ENCODE measurements around the gene DPP10. TPM values are rescaled to one million over a fixed set of nuclear protein-coding genes. Genes with fewer than 3 reads are reported as not detected.

The DPP10 gene
- total RNA-seq, 2 donors from 2014 or later, result 3.1 to 11.2 TPM

DNA sequence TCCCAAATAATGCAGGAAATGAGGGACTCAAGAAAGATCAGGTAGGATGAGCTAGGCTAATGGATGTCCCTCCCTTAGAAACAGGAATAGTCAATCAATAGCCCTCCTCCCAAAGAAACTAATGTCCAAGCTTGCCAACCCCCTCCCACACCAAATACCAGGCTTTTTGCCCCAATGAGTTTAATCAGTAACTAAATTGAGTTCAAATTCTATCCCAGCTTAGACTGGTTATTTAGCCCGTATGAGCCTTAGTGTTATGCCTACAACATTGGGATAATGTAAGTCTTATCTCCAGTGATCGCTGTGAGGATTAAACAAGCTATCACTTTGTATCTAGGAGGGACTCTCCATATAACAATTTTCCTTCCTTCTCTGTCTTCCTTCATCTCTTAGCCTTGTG, 310.7 kb downstream of the DPP10 start:
- Histone ChIP-seq H3K9me3 (no peaks in the 10 kb centered on the region), H3K36me3 (replicated peaks in 1 of 2; ENCODE audit: insufficient read depth in 1 of 2, low read depth in 2 of 2) (no peaks in the 10 kb centered on the region), H3K4me1 (peaks cover 6% of the 10 kb centered on the region), H3K4me3 (no peak overlapping the region), H3K27me3 (no peaks in the 10 kb centered on the region), H3K27ac (no peak overlapping the region)
- ATAC-seq, result no peak
- intact Hi-C loops (cut with DNase I), result no loop called here
- DNase-seq, result no peak
- WGBS, 2 donors, result 66 to 72% methylated on average over 2 of the region's 2 CpGs
- TF ChIP-seq CTCF (IDR thresholded peaks at IDR 0.05) (no peak), POLR2A (IDR thresholded peaks at IDR 0.05) (no peak)

GRCh38 chr2:114754907-114755563, 312.6 kb downstream of the DPP10 start:
- TF ChIP-seq POLR2A (IDR thresholded peaks at IDR 0.05), result no peak
- no peak for TF ChIP-seq CTCF (IDR thresholded peaks at IDR 0.05)
- peaks cover 6% of the 10 kb centered on the region for H3K4me1 ChIP-seq
- no peaks in the 10 kb centered on the region for H3K9me3 ChIP-seq
- H3K27me3 ChIP-seq, result no peaks in the 10 kb centered on the region
- 52% methylated on average over 3 of the region's 3 CpGs for WGBS, 2 donors
- DNase-seq, result no peak
- H3K4me3 ChIP-seq, result no peak overlapping the region
- H3K36me3 ChIP-seq (replicated peaks in 1 of 2; ENCODE audit: insufficient read depth in 1 of 2, low read depth in 2 of 2), result no peaks in the 10 kb centered on the region
- no peak overlapping the region for H3K27ac ChIP-seq
- peak; percentile 33 for ATAC-seq
- intact Hi-C loops (cut with DNase I), result no loop called here

DNA sequence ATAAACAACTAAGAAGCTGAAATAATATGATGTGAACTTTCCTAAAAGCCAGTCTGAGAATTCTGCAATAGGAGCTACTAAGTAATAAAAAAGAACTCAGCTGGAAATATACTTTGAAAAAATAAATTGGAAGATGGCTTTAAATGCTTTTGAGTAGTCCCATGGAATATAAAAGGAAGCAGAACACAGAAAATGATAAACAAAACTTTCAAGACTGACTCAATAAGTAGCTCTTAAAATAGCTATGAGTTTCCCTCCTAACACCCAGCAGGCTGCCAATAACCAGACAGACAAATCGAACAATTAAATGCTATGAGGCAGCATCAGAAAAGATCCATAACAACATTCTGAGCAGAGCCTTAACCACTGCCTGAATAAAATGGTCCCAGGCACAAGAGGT, 319.9 kb downstream of the DPP10 start:
- intact Hi-C loops (cut with DNase I), result no loop called here
- H3K4me3 ChIP-seq, result no peak overlapping the region
- TF ChIP-seq POLR2A (IDR thresholded peaks at IDR 0.05), result no peak
- TF ChIP-seq CTCF (IDR thresholded peaks at IDR 0.05), result no peak
- H3K9me3 ChIP-seq, result no peaks in the 10 kb centered on the region
- no peaks in the 10 kb centered on the region for H3K36me3 ChIP-seq (replicated peaks in 1 of 2; ENCODE audit: insufficient read depth in 1 of 2, low read depth in 2 of 2)
- ATAC-seq, result no peak
- DNase-seq, result no peak
- 57 to 73% methylated on average over 1 of the region's 1 CpG for WGBS, 2 donors
- H3K27me3 ChIP-seq, result no peaks in the 10 kb centered on the region
- H3K4me1 ChIP-seq, result no peaks in the 10 kb centered on the region
- H3K27ac ChIP-seq, result no peak overlapping the region

DNA sequence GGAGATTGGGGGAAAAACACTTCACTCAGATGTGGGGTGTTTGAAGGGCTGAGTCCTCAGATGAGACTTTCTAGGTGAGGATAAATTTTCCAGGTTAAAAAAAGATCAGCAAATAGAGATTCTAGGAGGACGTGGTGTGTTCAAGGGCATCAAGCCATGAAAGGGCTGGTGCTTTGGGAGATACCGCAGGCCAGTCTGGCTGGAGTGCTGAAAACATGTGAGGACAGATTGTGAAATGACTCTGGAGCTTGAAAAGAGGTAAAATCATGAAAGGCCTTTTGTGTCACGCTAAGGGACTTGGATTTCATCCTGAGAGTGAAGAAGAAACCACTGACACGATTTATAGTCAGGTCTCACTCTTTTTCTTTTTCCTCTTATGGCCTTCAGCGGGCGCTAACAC, 320.5 kb downstream of the DPP10 start:
- no peaks in the 10 kb centered on the region for H3K9me3 ChIP-seq
- TF ChIP-seq POLR2A (IDR thresholded peaks at IDR 0.05) (no peak), CTCF (IDR thresholded peaks at IDR 0.05) (no peak)
- no peaks in the 10 kb centered on the region for H3K4me1 ChIP-seq
- intact Hi-C loops (cut with DNase I), result no loop called here
- WGBS, 2 donors, result 49 to 50% methylated on average over 6 of the region's 6 CpGs
- ATAC-seq, result no peak
- no peak overlapping the region for H3K27ac ChIP-seq
- H3K4me3 ChIP-seq, result no peak overlapping the region
- H3K36me3 ChIP-seq (replicated peaks in 1 of 2; ENCODE audit: insufficient read depth in 1 of 2, low read depth in 2 of 2), result no peaks in the 10 kb centered on the region
- peak in 2 of 4 donors; percentile 23 to 26 for DNase-seq
- H3K27me3 ChIP-seq, result no peaks in the 10 kb centered on the region

DNA sequence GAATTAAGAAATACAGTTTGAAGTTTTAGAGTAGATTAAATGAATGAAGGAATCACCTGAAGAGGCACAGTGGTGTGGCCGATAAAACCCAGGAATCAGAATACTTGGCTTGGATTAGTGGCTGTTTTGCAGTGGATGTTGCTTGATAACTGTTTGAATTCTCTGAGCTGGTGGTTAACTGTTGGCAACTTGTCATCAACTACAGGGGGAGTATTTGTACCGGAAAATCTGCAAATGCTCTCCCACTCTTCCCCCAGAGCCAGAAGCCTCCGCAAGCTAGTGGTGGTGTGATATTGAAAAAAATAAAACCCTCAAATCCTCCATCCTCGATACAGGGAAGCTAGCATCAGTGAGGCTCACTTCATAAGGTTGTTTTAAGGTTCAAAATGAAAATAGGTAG, 326.7 kb downstream of the DPP10 start:
- no peaks in the 10 kb centered on the region for H3K4me1 ChIP-seq
- TF ChIP-seq POLR2A (IDR thresholded peaks at IDR 0.05), result no peak
- no peak for TF ChIP-seq CTCF (IDR thresholded peaks at IDR 0.05)
- DNase-seq (no peak), ATAC-seq (no peak)
- H3K4me3 ChIP-seq, result no peak overlapping the region
- 55 to 76% methylated on average over 4 of the region's 4 CpGs for WGBS, 2 donors
- no peaks in the 10 kb centered on the region for H3K9me3 ChIP-seq
- no peaks in the 10 kb centered on the region for H3K36me3 ChIP-seq (replicated peaks in 1 of 2; ENCODE audit: insufficient read depth in 1 of 2, low read depth in 2 of 2)
- no peaks in the 10 kb centered on the region for H3K27me3 ChIP-seq
- H3K27ac ChIP-seq, result no peak overlapping the region
- intact Hi-C loops (cut with DNase I), result no loop called here

Measured in body of pancreas (tissue), 4 donors.